Aorta (tissue), 5 donors: ENCODE data around the gene HSD17B11. TPM values are rescaled to one million over a fixed set of nuclear protein-coding genes. Genes with fewer than 3 reads are reported as not detected.
A peak's percentile ranks its signal among the peaks of the same experiment; 100 is the strongest.
"Not testable (repeated sequence)": the region's sequence is repeated elsewhere in the genome, so short reads cannot be mapped to it uniquely, and the experiment has no call there.

Source experiments
- ATAC-seq: fragments of 200-7000 bp; cut with Tn5 transposase; one replicate; pipeline ENCODE4 v1.9.1; 2022; ENCODE audit warnings: moderate library complexity; ENCODE audit not compliant: low FRiP score
- DNase-seq, 2 donors: peaks; one replicate each; pipeline ENCODE4 v3.0.0-alpha.2; 2020
- H3K27ac ChIP-seq, 2 donors: one replicate each; pipeline ENCODE4 v1.5.1; 2013; ENCODE audit warnings: low read length in 2 of 2, mild to moderate bottlenecking in 2 of 2, moderate library complexity in 2 of 2, control low read depth in 1 of 2, inconsistent platforms in 1 of 2, low read depth in 1 of 2
- H3K27me3 ChIP-seq, 2 donors: one replicate each; pipeline ENCODE4 v1.6.1; 2013; ENCODE audit warnings: control low read depth in 1 of 2, low read length in 1 of 2, mild to moderate bottlenecking in 1 of 2, moderate library complexity in 1 of 2; ENCODE audit not compliant: insufficient read depth in 2 of 2, control insufficient read depth in 1 of 2
- H3K36me3 ChIP-seq, 2 donors: one replicate each; pipeline ENCODE4 v1.6.1; 2013; ENCODE audit warnings: control low read depth in 1 of 2, low read length in 1 of 2, mild to moderate bottlenecking in 1 of 2; ENCODE audit not compliant: insufficient read depth in 2 of 2, control insufficient read depth in 1 of 2
- H3K4me1 ChIP-seq, 2 donors: one replicate each; pipeline ENCODE4 v1.6.1; 2013; ENCODE audit warnings: low read length in 2 of 2, control low read depth in 1 of 2, mild to moderate bottlenecking in 1 of 2, moderate library complexity in 1 of 2; ENCODE audit not compliant: insufficient read depth in 2 of 2, control insufficient read depth in 1 of 2
- H3K4me3 ChIP-seq, 2 donors: one replicate each; pipeline ENCODE4 v1.5.1; 2013; ENCODE audit warnings: low read length in 2 of 2, control low read depth in 1 of 2, mild to moderate bottlenecking in 1 of 2
- H3K9me3 ChIP-seq: one replicate; pipeline ENCODE4 v1.6.1; 2013; ENCODE audit warnings: mild to moderate bottlenecking, low read length; ENCODE audit not compliant: control insufficient read depth
- WGBS, 2 donors: extraction: QIAGEN DNeasy Blood & Tissue Kit; methylation state at CpG; one replicate each; pipeline ENCODE4 v1.1.7; 2013; 5-methylcytosine and 5-hydroxymethylcytosine counted together
- intact Hi-C, 2 donors: fragments of 100-400 bp; cut with DNase I; formaldehyde crosslinking; loops; one replicate each; pipeline versions ENCODE4 v1.14.2 to v1.15.0; 2022
- long read RNA-seq, 2 donors: library from polyadenylated mRNA; unstranded; transcript quantifications; one replicate each; pipeline ENCODE4 v2.0.0, GENCODE V29; 2020 to 2021
- polyA plus RNA-seq, 2 donors: library from polyadenylated mRNA; stranded (reverse); fragments of 200-250 nt; gene quantifications; one replicate each; pipeline ENCODE4 v1.2.3, GENCODE V29; 2013
- total RNA-seq, 2 donors: library from RNA; stranded (reverse); fragmentation: NEBNext Ultra II Directional; extraction: Animal tissue kit (Norgen Biotek cat#: 25700); gene quantifications; one replicate each; pipeline ENCODE4 v1.2.1, GENCODE V29; 2021
- donor health status: healthy with polysubstance abuse.
- donor health status: Bipolar disorder and iron deficiency.
- donor health status: DM: no; HTN: no; CAD: no.
- donor health status: DM: no; HTN: no; CAD: no.
- donor health status: DM: yes; HTN: yes; CAD: no.

The HSD17B11 gene, protein sequence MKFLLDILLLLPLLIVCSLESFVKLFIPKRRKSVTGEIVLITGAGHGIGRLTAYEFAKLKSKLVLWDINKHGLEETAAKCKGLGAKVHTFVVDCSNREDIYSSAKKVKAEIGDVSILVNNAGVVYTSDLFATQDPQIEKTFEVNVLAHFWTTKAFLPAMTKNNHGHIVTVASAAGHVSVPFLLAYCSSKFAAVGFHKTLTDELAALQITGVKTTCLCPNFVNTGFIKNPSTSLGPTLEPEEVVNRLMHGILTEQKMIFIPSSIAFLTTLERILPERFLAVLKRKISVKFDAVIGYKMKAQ
- total RNA-seq = 10 to 100 TPM; 35.5 to 74.8 TPM
- 10 to 100 TPM; 52.6 to 77.6 TPM for polyA plus RNA-seq
- long read RNA-seq, donor 1, transcript HSD17B11-201 (7 exons, 1,885 nt) = major isoform, 218 of 233 reads
- long read RNA-seq, donor 1, partial matches to known transcripts = 3 of 233 reads
- long read RNA-seq, donor 1, other reads (novel, unspliced or antisense) = 9 of 233 reads
- long read RNA-seq, donor 2, transcript HSD17B11-201 (7 exons, 1,885 nt) = major isoform, 21 of 29 reads
- long read RNA-seq, donor 2, partial matches to known transcripts = 3 of 29 reads
- long read RNA-seq, donor 2, other reads (novel, unspliced or antisense) = 5 of 29 reads

DNA sequence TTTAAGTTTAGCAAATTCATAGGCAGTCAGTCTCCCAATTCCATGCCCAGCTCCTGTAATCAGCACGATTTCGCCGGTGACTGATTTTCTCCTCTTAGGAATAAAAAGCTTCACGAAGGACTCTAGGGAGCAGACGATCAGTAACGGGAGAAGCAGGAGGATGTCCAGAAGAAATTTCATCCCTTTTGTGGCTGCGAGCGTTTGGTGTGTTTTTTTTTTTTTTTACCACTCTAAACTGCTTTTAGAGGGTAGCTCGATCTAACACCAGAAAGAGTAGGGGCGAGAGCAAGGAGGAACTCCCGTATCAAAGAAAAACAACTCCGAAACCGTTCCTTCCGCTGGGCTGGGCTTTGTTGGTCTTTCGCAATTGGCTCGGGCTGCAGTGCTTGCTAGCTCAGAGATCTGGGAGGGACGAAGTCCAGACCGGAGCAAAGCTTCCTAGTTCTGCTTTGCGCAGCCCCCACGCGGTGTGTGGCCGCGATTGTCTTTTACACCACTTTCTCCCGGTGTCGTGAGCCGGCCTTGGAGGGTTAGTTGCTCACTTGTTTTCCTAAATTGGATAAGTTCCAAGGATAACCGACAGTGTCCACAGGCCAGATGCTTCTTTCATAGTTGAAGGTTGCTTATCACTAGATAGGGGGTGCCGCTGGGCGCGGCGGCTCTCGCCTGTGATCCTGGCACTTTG lies at the start of gene HSD17B11:
Gene HSD17B11 (minus strand): TSS at position 298 of the 685 bp plus-strand sequence. CDS start 118 bp downstream, at position 180.
- intact Hi-C loops = no loop called here
- peak; percentile 98 for ATAC-seq
- 0% methylated on average over 32 of the region's 32 CpGs for WGBS, 2 donors

DNA sequence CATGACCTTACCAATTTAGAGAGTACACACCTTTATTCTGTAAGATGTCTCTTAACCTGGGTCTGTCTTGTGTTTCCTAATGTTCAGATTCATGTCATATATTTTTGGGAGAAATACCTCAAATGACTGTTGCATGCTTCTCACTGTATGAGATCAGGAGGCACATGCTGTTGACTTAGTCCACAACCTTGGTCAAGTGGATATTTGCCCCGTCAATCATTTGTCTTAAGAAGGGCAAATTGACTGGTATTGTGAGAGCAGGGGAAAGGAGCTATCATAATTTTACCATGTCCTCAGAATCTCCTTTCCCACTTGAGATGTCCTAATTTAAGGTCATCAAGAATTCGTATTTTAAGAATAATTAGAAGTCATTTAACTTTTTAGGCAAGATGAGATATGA lies 42.4 kb upstream of the HSD17B11 start:
- H3K27me3 ChIP-seq = no peaks in the 10 kb centered on the region
- H3K36me3 ChIP-seq = peaks cover 0 to 4% of the 10 kb centered on the region in 2 donors
- intact Hi-C loops = no loop called here
- no peak overlapping the region for H3K4me3 ChIP-seq
- no peaks in the 10 kb centered on the region for H3K9me3 ChIP-seq
- H3K27ac ChIP-seq = no peak overlapping the region
- DNase-seq (no peak), ATAC-seq (no peak)
- no peaks in the 10 kb centered on the region for H3K4me1 ChIP-seq
- WGBS, 2 donors = 95% methylated on average over 2 of the region's 2 CpGs

More for the DNA sequence above, at the start of gene HSD17B11:
- Histone ChIP-seq H3K27me3 (no peaks in the 10 kb centered on the region), H3K9me3 (no peaks in the 10 kb centered on the region), H3K4me1 (no peaks in the 10 kb centered on the region), H3K27ac (peak within 1 kb of the TSS; percentile 86 to 89), H3K4me3 (peak within 1 kb of the TSS; percentile 99 to 100), H3K36me3 (no peaks in the 10 kb centered on the region)
- peak; percentile 92 to 96 for DNase-seq

DNA sequence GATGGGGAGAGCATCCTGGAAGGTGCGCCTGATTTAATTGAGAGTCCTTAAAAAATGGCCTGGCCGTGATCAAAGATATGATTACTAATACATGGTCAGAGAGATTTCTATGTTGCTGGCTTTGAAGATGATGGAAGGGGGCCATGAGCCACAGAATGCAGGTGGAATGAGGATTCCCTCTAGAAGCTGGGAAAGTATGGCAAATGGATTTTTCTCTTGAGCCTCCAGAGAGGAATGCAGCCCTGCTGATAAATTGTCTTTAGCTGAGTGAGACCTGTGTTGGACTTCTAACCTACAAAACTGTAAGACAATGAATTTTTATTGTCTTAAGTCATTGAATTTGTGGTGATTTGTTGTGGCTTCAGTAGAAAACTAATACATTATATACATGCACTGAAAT lies 39.0 kb upstream of the HSD17B11 start:
- H3K4me3 ChIP-seq = no peak overlapping the region
- H3K9me3 ChIP-seq = no peaks in the 10 kb centered on the region
- H3K27ac ChIP-seq = no peak overlapping the region
- no peaks in the 10 kb centered on the region for H3K36me3 ChIP-seq
- H3K27me3 ChIP-seq = no peaks in the 10 kb centered on the region
- intact Hi-C loops = no loop called here
- ATAC-seq (no peak), DNase-seq (no peak)
- 95 to 96% methylated on average over 2 of the region's 2 CpGs for WGBS, 2 donors
- peaks cover 0 to 1% of the 10 kb centered on the region in 2 donors for H3K4me1 ChIP-seq

DNA sequence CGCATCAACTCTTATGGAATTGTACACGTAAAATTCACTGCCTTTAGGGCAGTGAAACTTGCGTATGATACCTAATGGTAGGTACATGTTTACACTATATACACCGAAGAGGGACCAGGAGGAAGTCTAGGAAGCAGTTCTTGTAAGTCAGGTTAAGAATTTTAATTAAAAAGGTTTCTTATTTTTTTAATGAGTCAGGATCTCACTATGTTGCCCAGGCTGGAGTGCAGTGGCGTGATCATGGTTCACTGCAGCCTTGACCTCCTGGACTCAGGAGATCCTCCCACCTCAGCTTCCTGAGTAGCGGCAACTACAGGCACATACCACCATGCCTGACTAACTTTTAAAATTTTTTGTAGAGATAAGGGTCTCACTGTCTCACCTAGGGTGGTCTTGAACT lies 38.0 kb upstream of the HSD17B11 start:
- Histone ChIP-seq H3K27me3 (no peaks in the 10 kb centered on the region), H3K4me1 (peaks cover 1 to 3% of the 10 kb centered on the region in 2 donors), H3K9me3 (no peaks in the 10 kb centered on the region), H3K4me3 (no peak overlapping the region), H3K27ac (no peak overlapping the region), H3K36me3 (no peaks in the 10 kb centered on the region)
- DNase-seq (no peak), ATAC-seq (no peak)
- intact Hi-C loops = no loop called here
- WGBS, 2 donors = 95% methylated on average over 6 of the region's 6 CpGs

DNA sequence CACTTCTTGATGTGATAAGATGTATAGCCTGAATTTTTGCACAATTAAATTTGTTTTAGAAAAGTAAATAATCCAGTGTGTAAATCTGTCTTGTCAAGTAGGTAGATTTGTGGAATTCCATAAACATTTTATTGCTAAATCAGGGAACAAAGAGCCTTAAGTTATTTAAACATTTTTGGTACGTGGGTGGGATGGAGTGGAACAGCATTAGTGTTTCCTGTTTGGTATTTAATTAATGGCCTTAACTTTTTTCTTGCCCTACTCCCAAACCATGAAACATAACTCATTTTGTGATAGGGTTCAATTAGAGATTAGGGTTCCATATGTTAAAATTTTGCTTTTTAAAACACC lies 36.5 kb upstream of the HSD17B11 start:
- no peak overlapping the region for H3K4me3 ChIP-seq
- ATAC-seq (no peak), DNase-seq (no peak)
- intact Hi-C loops = no loop called here
- no peak overlapping the region for H3K27ac ChIP-seq
- H3K36me3 ChIP-seq = no peaks in the 10 kb centered on the region
- H3K9me3 ChIP-seq = no peaks in the 10 kb centered on the region
- H3K27me3 ChIP-seq = no peaks in the 10 kb centered on the region
- WGBS, 2 donors = 39 to 46% methylated on average over 1 of the region's 1 CpG
- peaks cover 1 to 3% of the 10 kb centered on the region in 2 donors for H3K4me1 ChIP-seq

DNA sequence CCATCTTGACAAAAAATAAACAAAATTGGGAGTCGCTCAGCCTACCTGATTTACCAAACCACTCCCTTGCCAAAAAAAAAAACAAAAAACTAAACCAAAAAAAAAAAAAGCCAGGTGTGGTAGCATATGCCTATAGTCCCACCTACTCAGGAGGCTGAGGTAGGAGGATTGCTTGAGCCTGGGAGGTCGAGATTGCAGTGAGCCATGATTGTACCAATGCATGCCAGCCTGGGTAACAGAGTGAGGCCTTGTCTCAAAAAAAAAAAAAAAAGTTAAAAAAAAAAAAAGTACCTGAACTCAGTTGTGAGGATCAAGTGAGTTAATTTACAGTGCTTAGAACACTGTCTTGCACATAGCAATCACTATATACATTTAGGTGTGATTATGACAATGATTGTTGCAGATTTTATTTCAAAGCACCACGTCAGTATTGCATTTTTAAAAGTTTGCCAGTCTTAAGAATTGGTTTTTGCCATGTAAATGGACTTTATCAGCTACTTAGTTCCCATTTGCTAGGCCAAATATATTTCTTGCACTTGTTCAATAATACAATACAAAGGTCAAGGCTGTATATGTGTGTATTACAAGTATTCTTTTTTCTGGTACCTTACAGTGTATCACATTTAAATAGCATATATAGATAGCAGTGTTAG lies 36.0 kb upstream of the HSD17B11 start:
- WGBS, 2 donors = 93 to 95% methylated on average over 3 of the region's 3 CpGs
- no peak for DNase-seq
- Histone ChIP-seq H3K27ac (no peak overlapping the region), H3K9me3 (no peaks in the 10 kb centered on the region), H3K4me3 (no peak overlapping the region), H3K4me1 (peaks cover 1 to 3% of the 10 kb centered on the region in 2 donors), H3K27me3 (no peaks in the 10 kb centered on the region), H3K36me3 (no peaks in the 10 kb centered on the region)
- intact Hi-C loops = no loop called here
- ATAC-seq = no peak

DNA sequence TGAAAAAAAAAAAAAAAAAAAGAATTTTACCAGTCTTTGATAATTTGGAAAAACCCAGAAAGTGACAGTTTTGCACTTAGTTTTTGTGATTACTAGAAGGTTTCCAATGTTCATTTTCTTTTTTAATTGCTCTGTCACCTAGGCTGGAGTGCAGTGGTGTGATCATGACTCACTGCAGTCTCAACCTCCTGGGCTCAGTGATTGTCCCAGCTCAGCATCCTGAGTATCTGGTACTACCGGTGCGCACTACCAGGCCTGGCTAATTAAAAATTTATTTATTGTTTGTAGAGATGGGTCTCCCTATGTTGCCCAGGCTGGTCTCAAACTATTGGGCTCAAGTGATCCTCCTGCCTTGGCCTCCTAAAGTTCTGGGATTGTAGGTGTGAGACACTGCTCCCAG lies 34.7 kb upstream of the HSD17B11 start:
- H3K27ac ChIP-seq = no peak overlapping the region
- H3K4me3 ChIP-seq = no peak overlapping the region
- no peaks in the 10 kb centered on the region for H3K27me3 ChIP-seq
- H3K4me1 ChIP-seq = peaks cover 1 to 3% of the 10 kb centered on the region in 2 donors
- intact Hi-C loops = no loop called here
- no peaks in the 10 kb centered on the region for H3K36me3 ChIP-seq
- no peak for ATAC-seq
- H3K9me3 ChIP-seq = no peaks in the 10 kb centered on the region
- DNase-seq = no peak
- WGBS, 2 donors = 97 to 100% methylated on average over 2 of the region's 2 CpGs

DNA sequence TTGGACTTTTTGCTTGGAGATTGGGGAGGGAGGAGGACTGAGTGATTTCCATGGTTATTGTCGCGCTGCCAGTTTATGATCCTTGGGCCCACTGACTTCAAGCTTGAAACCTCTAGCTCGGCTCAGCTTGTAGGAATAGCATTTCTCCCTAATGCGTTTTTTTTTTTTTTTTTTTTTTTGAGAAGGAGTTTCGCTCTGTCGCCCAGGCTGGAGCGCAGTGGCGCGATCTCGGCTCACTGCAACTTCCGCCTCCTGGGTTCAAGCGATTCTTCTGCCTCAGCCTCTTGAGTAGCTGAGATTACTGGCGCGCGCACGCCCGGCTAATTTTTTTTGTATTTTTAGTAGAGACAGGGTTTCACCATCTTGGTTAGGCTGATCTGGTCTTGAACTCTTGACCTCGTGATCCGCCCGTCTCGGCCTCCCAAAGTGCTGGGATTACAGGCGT lies 33.1 kb upstream of the HSD17B11 start:
- not testable (repeated sequence) for H3K27ac ChIP-seq

More for the DNA sequence above, 33.1 kb upstream of the HSD17B11 start:
- not testable (repeated sequence) for ATAC-seq, DNase-seq, H3K4me1 ChIP-seq, H3K9me3 ChIP-seq, H3K36me3 ChIP-seq, H3K27me3 ChIP-seq, H3K4me3 ChIP-seq
- intact Hi-C loops = loop anchor here (5.0 kb wide), 2 partner anchors 37 to 47 kb away; no protein-coding TSS in a partner anchor
- WGBS, 2 donors = 80 to 89% methylated on average over 22 of the region's 22 CpGs
